ENCODE measurements around the gene PHOSPHO2.

The PHOSPHO2 gene

GRCh38 chr2:169715379-169716237 lies 21.3 kb downstream of the PHOSPHO2 start:
- Histone ChIP-seq H3K9me3 (ENCODE audit: insufficient read depth, low read length) (no peaks in the 10 kb centered on the region), H3K27ac (ENCODE audit: low read length) (no peak overlapping the region), H3K4me3 (ENCODE audit: low read length) (no peak overlapping the region), H3K4me2 (ENCODE audit: low read length) (no peak overlapping the region), H4K20me1 (ENCODE audit: insufficient read depth, low read length) (no peaks in the 10 kb centered on the region), H2AFZ (ENCODE audit: low read depth, low read length) (no peak overlapping the region), H3K36me3 (replicated peaks; ENCODE audit: low read depth, low read length) (no peaks in the 10 kb centered on the region), H3K4me1 (ENCODE audit: low read length) (no peaks in the 10 kb centered on the region), H3K27me3 (ENCODE audit: low read depth, low read length) (no peaks in the 10 kb centered on the region), H3K79me2 (ENCODE audit: low read length) (no peaks in the 10 kb centered on the region), H3K9ac (ENCODE audit: low read length) (no peak overlapping the region)
- TF ChIP-seq CTCF (IDR thresholded peaks at IDR 0.05; ENCODE audit: low read depth, low read length) (no peak), EZH2phosphoT487 (IDR thresholded peaks at IDR 0.05; ENCODE audit: low read depth) (no peak)

- Histone ChIP-seq H3K27ac (ENCODE audit: low read length) (no peak overlapping the region), H3K36me3 (replicated peaks; ENCODE audit: low read depth, low read length) (no peaks in the 10 kb centered on the region), H3K9me3 (ENCODE audit: insufficient read depth, low read length) (no peaks in the 10 kb centered on the region), H2AFZ (ENCODE audit: low read depth, low read length) (no peak overlapping the region), H3K4me2 (ENCODE audit: low read length) (no peak overlapping the region), H3K4me1 (ENCODE audit: low read length) (no peaks in the 10 kb centered on the region), H3K4me3 (ENCODE audit: low read length) (no peak overlapping the region), H3K27me3 (ENCODE audit: low read depth, low read length) (no peaks in the 10 kb centered on the region), H3K79me2 (ENCODE audit: low read length) (no peaks in the 10 kb centered on the region), H3K9ac (ENCODE audit: low read length) (no peak overlapping the region), H4K20me1 (ENCODE audit: insufficient read depth, low read length) (no peaks in the 10 kb centered on the region)
- TF ChIP-seq EZH2phosphoT487 (IDR thresholded peaks at IDR 0.05; ENCODE audit: low read depth), result no peak
- TF ChIP-seq CTCF (IDR thresholded peaks at IDR 0.05; ENCODE audit: low read depth, low read length), result no peak
These were observed 22.1 kb downstream of the PHOSPHO2 start for GRCh38 chr2:169716238-169716886.

DNA sequence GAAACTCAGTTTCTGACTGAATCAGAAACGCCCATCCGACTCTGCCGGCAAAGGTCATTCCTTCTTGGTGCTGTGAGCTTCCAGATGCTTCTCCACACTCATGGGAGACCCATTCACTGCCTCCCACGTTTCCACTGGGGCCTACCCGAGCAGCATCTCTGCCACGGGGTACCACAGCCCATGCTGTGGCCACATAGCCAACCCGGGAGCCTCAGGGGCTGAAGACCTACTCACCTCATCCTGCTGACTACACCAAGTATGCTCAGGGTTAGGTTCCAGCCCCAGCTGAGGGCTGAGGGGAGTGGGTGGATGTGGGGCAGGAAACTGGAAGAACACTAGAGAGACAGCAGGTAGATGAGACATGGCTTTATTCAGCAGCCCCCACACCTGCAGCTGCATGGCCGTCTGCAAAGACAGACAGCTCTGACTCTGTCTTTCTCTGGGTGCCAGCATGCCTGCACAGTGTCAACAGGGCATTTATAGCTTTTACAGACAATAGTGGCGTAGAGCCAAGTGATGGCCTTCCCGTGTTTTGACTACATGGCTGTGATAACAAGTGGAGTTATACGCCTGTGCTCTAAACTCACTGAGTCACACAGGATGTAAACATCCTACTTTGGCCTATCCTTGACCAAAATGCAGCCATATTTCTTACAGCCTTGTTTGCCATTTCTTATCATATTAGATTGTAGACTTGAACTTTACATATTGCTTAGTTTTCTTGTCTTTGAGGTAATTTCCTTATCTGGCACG lies 22.8 kb downstream of the PHOSPHO2 start:
- no peak for TF ChIP-seq EZH2phosphoT487 (IDR thresholded peaks at IDR 0.05; ENCODE audit: low read depth)
- TF ChIP-seq CTCF (IDR thresholded peaks at IDR 0.05; ENCODE audit: low read depth, low read length), result no peak
- H3K4me2 ChIP-seq (ENCODE audit: low read length), result no peak overlapping the region
- H3K27ac ChIP-seq (ENCODE audit: low read length), result no peak overlapping the region
- no peak overlapping the region for H3K4me3 ChIP-seq (ENCODE audit: low read length)
- H3K27me3 ChIP-seq (ENCODE audit: low read depth, low read length), result no peaks in the 10 kb centered on the region
- no peaks in the 10 kb centered on the region for H3K79me2 ChIP-seq (ENCODE audit: low read length)
- no peaks in the 10 kb centered on the region for H3K9me3 ChIP-seq (ENCODE audit: insufficient read depth, low read length)
- no peaks in the 10 kb centered on the region for H3K36me3 ChIP-seq (replicated peaks; ENCODE audit: low read depth, low read length)
- H4K20me1 ChIP-seq (ENCODE audit: insufficient read depth, low read length), result no peaks in the 10 kb centered on the region
- no peak overlapping the region for H2AFZ ChIP-seq (ENCODE audit: low read depth, low read length)
- no peak overlapping the region for H3K9ac ChIP-seq (ENCODE audit: low read length)
- no peaks in the 10 kb centered on the region for H3K4me1 ChIP-seq (ENCODE audit: low read length)

- Histone ChIP-seq H3K4me2 (ENCODE audit: low read length) (no peak overlapping the region), H3K9me3 (ENCODE audit: insufficient read depth, low read length) (no peaks in the 10 kb centered on the region), H2AFZ (ENCODE audit: low read depth, low read length) (no peak overlapping the region), H4K20me1 (ENCODE audit: insufficient read depth, low read length) (no peaks in the 10 kb centered on the region), H3K27ac (ENCODE audit: low read length) (no peak overlapping the region), H3K36me3 (replicated peaks; ENCODE audit: low read depth, low read length) (no peaks in the 10 kb centered on the region), H3K79me2 (ENCODE audit: low read length) (no peaks in the 10 kb centered on the region), H3K27me3 (ENCODE audit: low read depth, low read length) (no peaks in the 10 kb centered on the region), H3K4me3 (ENCODE audit: low read length) (no peak overlapping the region), H3K9ac (ENCODE audit: low read length) (no peak overlapping the region), H3K4me1 (ENCODE audit: low read length) (no peaks in the 10 kb centered on the region)
- TF ChIP-seq CTCF (IDR thresholded peaks at IDR 0.05; ENCODE audit: low read depth, low read length), result no peak
- TF ChIP-seq EZH2phosphoT487 (IDR thresholded peaks at IDR 0.05; ENCODE audit: low read depth), result no peak
These were observed 23.4 kb downstream of the PHOSPHO2 start for GRCh38 chr2:169717691-169718063.

Measured in OCI-LY3 (cell line).